ENCODE measurements around the gene COPB1.

- TF ChIP-seq, protein P1, sequence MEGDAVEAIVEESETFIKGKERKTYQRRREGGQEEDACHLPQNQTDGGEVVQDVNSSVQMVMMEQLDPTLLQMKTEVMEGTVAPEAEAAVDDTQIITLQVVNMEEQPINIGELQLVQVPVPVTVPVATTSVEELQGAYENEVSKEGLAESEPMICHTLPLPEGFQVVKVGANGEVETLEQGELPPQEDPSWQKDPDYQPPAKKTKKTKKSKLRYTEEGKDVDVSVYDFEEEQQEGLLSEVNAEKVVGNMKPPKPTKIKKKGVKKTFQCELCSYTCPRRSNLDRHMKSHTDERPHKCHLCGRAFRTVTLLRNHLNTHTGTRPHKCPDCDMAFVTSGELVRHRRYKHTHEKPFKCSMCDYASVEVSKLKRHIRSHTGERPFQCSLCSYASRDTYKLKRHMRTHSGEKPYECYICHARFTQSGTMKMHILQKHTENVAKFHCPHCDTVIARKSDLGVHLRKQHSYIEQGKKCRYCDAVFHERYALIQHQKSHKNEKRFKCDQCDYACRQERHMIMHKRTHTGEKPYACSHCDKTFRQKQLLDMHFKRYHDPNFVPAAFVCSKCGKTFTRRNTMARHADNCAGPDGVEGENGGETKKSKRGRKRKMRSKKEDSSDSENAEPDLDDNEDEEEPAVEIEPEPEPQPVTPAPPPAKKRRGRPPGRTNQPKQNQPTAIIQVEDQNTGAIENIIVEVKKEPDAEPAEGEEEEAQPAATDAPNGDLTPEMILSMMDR (IDR thresholded peaks at IDR 0.05) = no peak
- TF ChIP-seq POLR2A (IDR thresholded peaks at IDR 0.05) = no peak
- no peak for TF ChIP-seq EP300 (IDR thresholded peaks at IDR 0.05)
Observed at GRCh38 chr11:14458377-14458776, 41.2 kb downstream of the COPB1 start.
